IgD-negative memory B cell (primary cell): ENCODE results near the gene HAS3. TPM values are rescaled to one million over a fixed set of nuclear protein-coding genes. Genes with fewer than 3 reads are reported as not detected.

Experiments
- polyA plus RNA-seq: library from polyadenylated mRNA; unstranded; fragments of 300-500 nt; fragmentation: Illumina TruSeq; gene quantifications from one replicate; pipeline ENCODE4 v1.2.3, GENCODE V29; 2021

HAS3 gene
- polyA plus RNA-seq, 1 donor from 2014 or later = 0.09 TPM

Other genes with a start within 250 kb of the HAS3 start
- gene CHTF8, start 26.9 kb downstream of the HAS3 start, polyA plus RNA-seq = 184 TPM
- gene UTP4, start 27.0 kb downstream of the HAS3 start, polyA plus RNA-seq = 55.0 TPM
- 3.8 TPM for gene SNTB2, start 81.5 kb downstream of the HAS3 start, polyA plus RNA-seq
- 46.3 TPM for gene VPS4A, start 205.7 kb downstream of the HAS3 start, polyA plus RNA-seq
- 20.1 TPM for gene PDF, start 224.9 kb downstream of the HAS3 start, polyA plus RNA-seq
- 42.9 TPM for gene COG8, start 233.9 kb downstream of the HAS3 start, polyA plus RNA-seq
- 22.8 TPM for gene NIP7, start 234.1 kb downstream of the HAS3 start, polyA plus RNA-seq
- gene TMED6, start 246.1 kb downstream of the HAS3 start, polyA plus RNA-seq = not detected